HepG2 (cell line): ENCODE data around the gene C5orf24. TPM values are rescaled to one million over a fixed set of nuclear protein-coding genes. Genes with fewer than 3 reads are reported as not detected.
A peak's percentile ranks its signal among the peaks of the same experiment; 100 is the strongest.

Experiments used
- ARNTL ChIP-seq: sonication (generic); formaldehyde crosslinking; IDR thresholded peaks from 2 replicates; pipeline ENCODE4 v1.4.0; 2020; ENCODE audit warnings: mild to moderate bottlenecking, missing genetic modification reagents
- ATRX ChIP-seq: sonication (generic); formaldehyde crosslinking; IDR thresholded peaks from 2 replicates; pipeline ENCODE4 v1.4.0; 2020; ENCODE audit warnings: missing genetic modification reagents, borderline replicate concordance
- FOXJ3 ChIP-seq: sonication (generic); formaldehyde crosslinking; IDR thresholded peaks from 2 replicates; pipeline ENCODE4 v1.4.0; 2020; ENCODE audit warnings: missing genetic modification reagents, mild to moderate bottlenecking, borderline replicate concordance
- HNF1A ChIP-seq, 2 experiments: sonication (generic) in 1 of 2; formaldehyde crosslinking in 1 of 2; IDR thresholded peaks; 2 replicates each; pipeline versions ENCODE4 v1.4.0 to v1.6.1; 2016 to 2020; ENCODE audit warnings: borderline replicate concordance in 1 of 2, low read depth in 1 of 2, mild to moderate bottlenecking in 1 of 2, missing genetic modification reagents in 1 of 2
- IRF1 ChIP-seq: sonication (generic); formaldehyde crosslinking; IDR thresholded peaks from 2 replicates; pipeline ENCODE4 v1.4.0; 2020; ENCODE audit warnings: low read depth, mild to moderate bottlenecking, missing genetic modification reagents
- MXI1 ChIP-seq: IDR thresholded peaks from 3 replicates; pipeline ENCODE4 v1.6.1; 2012; ENCODE audit warnings: low read depth, low read length, inconsistent platforms, borderline replicate concordance
- NFE2 ChIP-seq: sonication (generic); formaldehyde crosslinking; IDR thresholded peaks from 2 replicates; pipeline ENCODE4 v1.4.0; 2020; ENCODE audit warnings: missing genetic modification reagents
- PCBP1 ChIP-seq: fragments of 200-400 bp; formaldehyde crosslinking; IDR thresholded peaks from 2 replicates; pipeline ENCODE4 v1.6.1; 2017; ENCODE audit warnings: mild to moderate bottlenecking, low read depth, low read length, borderline replicate concordance
- SNAPC2 ChIP-seq: sonication (generic); formaldehyde crosslinking; IDR thresholded peaks from 2 replicates; pipeline ENCODE4 v1.8.1; 2022; ENCODE audit warnings: mild to moderate bottlenecking, missing genetic modification reagents
- SP140L ChIP-seq: sonication (generic); formaldehyde crosslinking; IDR thresholded peaks from 2 replicates; pipeline ENCODE4 v1.4.0; 2020; ENCODE audit warnings: missing genetic modification reagents, borderline replicate concordance
- SRSF1 ChIP-seq: fragments of 200-400 bp; formaldehyde crosslinking; optimal IDR thresholded peaks from 2 replicates; pipeline ENCODE3; 2017; ENCODE audit warnings: mild to moderate bottlenecking, low read depth, low read length, moderate library complexity
- THAP9 ChIP-seq: sonication (generic); formaldehyde crosslinking; IDR thresholded peaks from 2 replicates; pipeline ENCODE4; 2020; ENCODE audit warnings: missing genetic modification reagents, mild to moderate bottlenecking, borderline replicate concordance
- ZBTB34 ChIP-seq: sonication (generic); formaldehyde crosslinking; IDR thresholded peaks from 2 replicates; pipeline ENCODE4 v1.8.0; 2022; ENCODE audit warnings: mild to moderate bottlenecking, missing genetic modification reagents
- ZNF274 ChIP-seq: sonication (generic); formaldehyde crosslinking; IDR thresholded peaks from 2 replicates; pipeline ENCODE4 v1.5.1; 2020; ENCODE audit warnings: mild to moderate bottlenecking, missing genetic modification reagents
- ZNF576 ChIP-seq: sonication (generic); formaldehyde crosslinking; IDR thresholded peaks from 2 replicates; pipeline ENCODE4 v1.4.0; 2020; ENCODE audit warnings: mild to moderate bottlenecking, missing genetic modification reagents
- ZNF597 ChIP-seq: sonication (generic); formaldehyde crosslinking; IDR thresholded peaks from 2 replicates; pipeline ENCODE4 v1.5.0; 2020; ENCODE audit warnings: missing genetic modification reagents
- ZNF749 ChIP-seq: sonication (generic); formaldehyde crosslinking; IDR thresholded peaks from 2 replicates; pipeline ENCODE4 v1.8.0; 2022; ENCODE audit warnings: mild to moderate bottlenecking, missing genetic modification reagents, moderate library complexity, borderline replicate concordance
- polyA plus RNA-seq, 8 experiments: library from polyadenylated mRNA; depleted of rRNA in 3 of 8; stranded (reverse) in 7 of 8; unstranded in 1 of 8; fragments of >200 nt; fragmentation: Illumina TruSeq in 4 of 8; extraction: Trizol in 4 of 8; gene quantifications; 2 replicates each; pipeline versions ENCODE4 v1.2.1 to v1.2.3, GENCODE V29; 2011 to 2016; ENCODE audit warnings: low read depth in 4 of 8, missing spikeins in 1 of 8, mixed read lengths in 1 of 8; ENCODE audit not compliant: insufficient read depth in 1 of 8
- total RNA-seq, 5 experiments: library from RNA; depleted of rRNA; stranded (reverse); fragments of >200 nt; fragmentation: Illumina TruSeq; extraction: Trizol; gene quantifications; 2 replicates each; pipeline ENCODE4 v1.2.3, GENCODE V29; 2016; ENCODE audit warnings: low read depth in 1 of 5

The C5orf24 gene
- total and polyA plus RNA-seq, 2 of the 13 experiments (the other 11 are each of a cell fraction or from before 2014, with no cell fraction given), result 34.6 to 41.5 TPM

- TF ChIP-seq ZNF576 (CRISPR knock-in tag), result 0 out of 2 replicates have a peak, but pooled peaks have one; percentile 29
- peak; percentile 66 for TF ChIP-seq ZNF749 (CRISPR knock-in tag)
- TF ChIP-seq ZNF274 (CRISPR knock-in tag), result peak; percentile 79
- TF ChIP-seq ARNTL (CRISPR knock-in tag), result 0 out of 2 replicates have a peak, but pooled peaks have one; percentile 8
- TF ChIP-seq SP140L, result no peak
- no peak for TF ChIP-seq ZNF597 (CRISPR knock-in tag)
- no peak for TF ChIP-seq SNAPC2
- no peak for TF ChIP-seq PCBP1
- peak; percentile 78; the same call in 1 of the 3 replicates for TF ChIP-seq MXI1
- no peak for TF ChIP-seq ATRX
- no peak for TF ChIP-seq THAP9 (CRISPR knock-in tag)
- no peak for TF ChIP-seq FOXJ3
- TF ChIP-seq NFE2 (CRISPR knock-in tag), result no peak
- TF ChIP-seq HNF1A (IDR thresholded peaks at IDR 0.05; ENCODE audit: low read depth), result no peak
- 0 out of 2 replicates have a peak, but pooled peaks have one; percentile 53 for TF ChIP-seq HNF1A (CRISPR knock-in tag; IDR thresholded peaks at IDR 0.05; ENCODE audit: borderline replicate concordance)
- TF ChIP-seq IRF1 (CRISPR knock-in tag), result no peak
- TF ChIP-seq SRSF1, result peak; percentile 34
- TF ChIP-seq ZBTB34 (CRISPR knock-in tag), result no peak
These were observed 59.0 kb downstream of the C5orf24 start, which contains the start of gene PCBD2 (continued) for GRCh38 chr5:134904610-134905245.
